ENCODE measurements around the gene PPP1R13B. TPM values are rescaled to one million over a fixed set of nuclear protein-coding genes. Genes with fewer than 3 reads are reported as not detected.

The PPP1R13B gene
- total and polyA plus RNA-seq, 2 experiments from 2014 or later = 2.0 to 8.5 TPM

DNA sequence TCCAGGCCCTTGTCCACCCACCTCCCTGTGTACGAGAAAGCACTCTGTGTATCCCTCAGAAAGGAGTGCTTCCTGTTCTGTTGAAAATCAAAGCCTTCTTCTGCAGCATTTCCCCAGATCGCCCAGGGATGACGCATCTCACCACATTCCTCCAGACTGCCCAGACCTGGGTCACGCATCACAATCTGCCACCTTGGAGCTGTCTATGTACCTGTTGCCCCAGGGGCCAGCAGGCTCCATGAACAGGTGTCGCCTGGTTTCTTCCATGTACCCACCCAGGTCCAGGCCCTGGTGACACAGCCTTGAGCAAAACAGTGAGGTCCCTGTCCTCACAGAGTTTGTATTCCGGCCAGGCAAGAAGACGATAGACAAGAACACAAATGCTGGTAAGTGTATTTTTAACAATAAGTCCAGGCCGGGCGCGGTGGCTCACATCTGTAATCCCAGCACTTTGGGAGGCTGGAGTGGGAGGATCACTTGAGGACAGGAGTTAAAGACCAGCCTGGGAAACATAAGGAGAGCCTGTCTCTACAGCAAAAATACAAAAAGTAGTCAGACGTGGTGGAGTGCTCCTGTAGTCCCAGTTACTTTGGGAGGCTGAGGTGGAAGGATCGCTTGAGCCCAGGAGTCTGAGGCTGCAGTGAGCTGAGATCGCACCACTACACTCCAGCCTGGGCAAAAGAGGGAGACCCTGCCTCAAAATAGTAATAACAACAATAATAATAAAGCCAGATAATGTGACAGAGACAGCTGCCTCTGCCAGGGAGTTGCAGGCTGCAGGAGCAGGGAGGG, 6.8 kb upstream of the PPP1R13B start:
- H3K9me3 Mint-ChIP-seq = no peaks in the 10 kb centered on the region

More for the DNA sequence above, 6.8 kb upstream of the PPP1R13B start:
- H3K27ac ChIP-seq (ENCODE audit: low read depth) = no peak overlapping the region
- DNase-seq (ENCODE audit: low spot score) (no peak), ATAC-seq (no peak)
- TF ChIP-seq ETS1 (IDR thresholded peaks at IDR 0.05) (no peak), JUNB (IDR thresholded peaks at IDR 0.05; ENCODE audit: unreplicated experiment) (no peak), ZNF331 (CRISPR knock-in tag; IDR thresholded peaks at IDR 0.05; ENCODE audit: low read depth) (no peak), ZNF114 (CRISPR knock-in tag; IDR thresholded peaks at IDR 0.05) (no peak), EZH2phosphoT487 (IDR thresholded peaks at IDR 0.05; ENCODE audit: unreplicated experiment) (no peak)
- TF ChIP-seq, protein P1, sequence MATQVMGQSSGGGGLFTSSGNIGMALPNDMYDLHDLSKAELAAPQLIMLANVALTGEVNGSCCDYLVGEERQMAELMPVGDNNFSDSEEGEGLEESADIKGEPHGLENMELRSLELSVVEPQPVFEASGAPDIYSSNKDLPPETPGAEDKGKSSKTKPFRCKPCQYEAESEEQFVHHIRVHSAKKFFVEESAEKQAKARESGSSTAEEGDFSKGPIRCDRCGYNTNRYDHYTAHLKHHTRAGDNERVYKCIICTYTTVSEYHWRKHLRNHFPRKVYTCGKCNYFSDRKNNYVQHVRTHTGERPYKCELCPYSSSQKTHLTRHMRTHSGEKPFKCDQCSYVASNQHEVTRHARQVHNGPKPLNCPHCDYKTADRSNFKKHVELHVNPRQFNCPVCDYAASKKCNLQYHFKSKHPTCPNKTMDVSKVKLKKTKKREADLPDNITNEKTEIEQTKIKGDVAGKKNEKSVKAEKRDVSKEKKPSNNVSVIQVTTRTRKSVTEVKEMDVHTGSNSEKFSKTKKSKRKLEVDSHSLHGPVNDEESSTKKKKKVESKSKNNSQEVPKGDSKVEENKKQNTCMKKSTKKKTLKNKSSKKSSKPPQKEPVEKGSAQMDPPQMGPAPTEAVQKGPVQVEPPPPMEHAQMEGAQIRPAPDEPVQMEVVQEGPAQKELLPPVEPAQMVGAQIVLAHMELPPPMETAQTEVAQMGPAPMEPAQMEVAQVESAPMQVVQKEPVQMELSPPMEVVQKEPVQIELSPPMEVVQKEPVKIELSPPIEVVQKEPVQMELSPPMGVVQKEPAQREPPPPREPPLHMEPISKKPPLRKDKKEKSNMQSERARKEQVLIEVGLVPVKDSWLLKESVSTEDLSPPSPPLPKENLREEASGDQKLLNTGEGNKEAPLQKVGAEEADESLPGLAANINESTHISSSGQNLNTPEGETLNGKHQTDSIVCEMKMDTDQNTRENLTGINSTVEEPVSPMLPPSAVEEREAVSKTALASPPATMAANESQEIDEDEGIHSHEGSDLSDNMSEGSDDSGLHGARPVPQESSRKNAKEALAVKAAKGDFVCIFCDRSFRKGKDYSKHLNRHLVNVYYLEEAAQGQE (IDR thresholded peaks at IDR 0.05; ENCODE audit: unreplicated experiment) = no peak
- TF ChIP-seq, protein P2, sequence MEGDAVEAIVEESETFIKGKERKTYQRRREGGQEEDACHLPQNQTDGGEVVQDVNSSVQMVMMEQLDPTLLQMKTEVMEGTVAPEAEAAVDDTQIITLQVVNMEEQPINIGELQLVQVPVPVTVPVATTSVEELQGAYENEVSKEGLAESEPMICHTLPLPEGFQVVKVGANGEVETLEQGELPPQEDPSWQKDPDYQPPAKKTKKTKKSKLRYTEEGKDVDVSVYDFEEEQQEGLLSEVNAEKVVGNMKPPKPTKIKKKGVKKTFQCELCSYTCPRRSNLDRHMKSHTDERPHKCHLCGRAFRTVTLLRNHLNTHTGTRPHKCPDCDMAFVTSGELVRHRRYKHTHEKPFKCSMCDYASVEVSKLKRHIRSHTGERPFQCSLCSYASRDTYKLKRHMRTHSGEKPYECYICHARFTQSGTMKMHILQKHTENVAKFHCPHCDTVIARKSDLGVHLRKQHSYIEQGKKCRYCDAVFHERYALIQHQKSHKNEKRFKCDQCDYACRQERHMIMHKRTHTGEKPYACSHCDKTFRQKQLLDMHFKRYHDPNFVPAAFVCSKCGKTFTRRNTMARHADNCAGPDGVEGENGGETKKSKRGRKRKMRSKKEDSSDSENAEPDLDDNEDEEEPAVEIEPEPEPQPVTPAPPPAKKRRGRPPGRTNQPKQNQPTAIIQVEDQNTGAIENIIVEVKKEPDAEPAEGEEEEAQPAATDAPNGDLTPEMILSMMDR (conservative IDR thresholded peaks at IDR 0.05; ENCODE audit: low read depth in 2 of 2) = no peak
- H3F3A ChIP-seq (replicated peaks; ENCODE audit: low read depth) = 0 out of 2 replicates have a peak, but pooled peaks cover 4% of the 10 kb centered on the region
- H2AFZ ChIP-seq = peak overlapping the region; percentile 90
- H3K27me3 ChIP-seq (ENCODE audit: insufficient read depth) = peaks cover 8% of the 10 kb centered on the region; the same call in 1 of the 2 replicates
- no peak overlapping the region for H3K27ac Mint-ChIP-seq
- H3K36me3 Mint-ChIP-seq (ENCODE audit: low read depth) = no peaks in the 10 kb centered on the region
- no peaks in the 10 kb centered on the region for H3K79me2 ChIP-seq (replicated peaks; ENCODE audit: insufficient read depth)
- H3K27me3 Mint-ChIP-seq (ENCODE audit: insufficient read depth, low read depth, poor library complexity) = peaks cover 12% of the 10 kb centered on the region
- peaks cover 38% of the 10 kb centered on the region for H3K4me1 Mint-ChIP-seq
- peak overlapping the region; percentile 75; the same call in 1 of the 2 replicates for H3K4me2 ChIP-seq
- no peaks in the 10 kb centered on the region for H3K36me3 ChIP-seq (ENCODE audit: insufficient read depth)
- H3K9me2 ChIP-seq (ENCODE audit: insufficient read depth) = no peaks in the 10 kb centered on the region
- H3K4me3 ChIP-seq = no peak overlapping the region
- H3K4me3 Mint-ChIP-seq = no peak overlapping the region; the same call in 2 of the 3 replicates
- H4K20me1 ChIP-seq (replicated peaks; ENCODE audit: insufficient read depth) = no peaks in the 10 kb centered on the region
- peaks cover 28% of the 10 kb centered on the region; the same call in 1 of the 2 replicates for H3K4me1 ChIP-seq (ENCODE audit: insufficient read depth)

Measured in GM23338 (cell line).